Keratinocyte (primary cell): ENCODE data around the gene TMEM131. TPM values are rescaled to one million over a fixed set of nuclear protein-coding genes. Genes with fewer than 3 reads are reported as not detected.

Experiments
- DNase-seq: peaks from one replicate; pipeline ENCODE4 v3.0.0-alpha.2; 2011; ENCODE audit warnings: low read depth, missing footprints, low spot score
- FAIRE-seq: peaks from 2 replicates; lab custom pipeline; 2011; peaks lifted over from hg19 to GRCh38; lab: Jason Lieb, UNC
- H2AFZ ChIP-seq: 2 replicates; pipeline ENCODE4 v1.6.0; 2012; ENCODE audit warnings: low read length, control low read depth, inconsistent platforms; ENCODE audit not compliant: control insufficient read depth
- H3K27ac ChIP-seq: 2 replicates; pipeline ENCODE4 v1.5.1; 2011; ENCODE audit warnings: low read length; ENCODE audit not compliant: control insufficient read depth, insufficient read depth
- H3K27me3 ChIP-seq: 3 replicates; pipeline ENCODE4 v1.6.0; 2011; ENCODE audit warnings: low read length; ENCODE audit not compliant: control insufficient read depth, insufficient read depth; ENCODE audit errors: extremely low read depth
- H3K36me3 ChIP-seq, 2 experiments: 2 replicates in 1 of 2; 3 replicates in 1 of 2; pipeline ENCODE4 v1.5.1; 2011; ENCODE audit warnings: low read length in 2 of 2, mild to moderate bottlenecking in 1 of 2; ENCODE audit not compliant: control insufficient read depth in 2 of 2, insufficient read depth in 2 of 2; ENCODE audit errors: extremely low read depth in 1 of 2
- H3K4me1 ChIP-seq: 3 replicates; pipeline ENCODE4 v1.5.1; 2011; ENCODE audit warnings: low read length; ENCODE audit not compliant: control insufficient read depth, insufficient read depth; ENCODE audit errors: extremely low read depth
- H3K4me2 ChIP-seq: 3 replicates; pipeline ENCODE4 v1.6.0; 2011; ENCODE audit warnings: low read depth, low read length; ENCODE audit not compliant: control insufficient read depth, insufficient read depth; ENCODE audit errors: extremely low read depth
- H3K4me3 ChIP-seq, 3 experiments: fragments of 200-600 bp in 1 of 3; sonication (generic) in 1 of 3; 2 replicates in 2 of 3; 3 replicates in 1 of 3; pipeline ENCODE4 v1.5.1; 2011 to 2016; ENCODE audit warnings: low read length in 3 of 3, mild to moderate bottlenecking in 3 of 3, control low read depth in 2 of 3, inconsistent platforms in 1 of 3, low read depth in 1 of 3, mixed read lengths in 1 of 3, mixed run types in 1 of 3, moderate library complexity in 1 of 3; ENCODE audit not compliant: control insufficient read depth in 2 of 3, insufficient read depth in 2 of 3; ENCODE audit errors: extremely low read depth in 1 of 3
- H3K79me2 ChIP-seq: 2 replicates; pipeline ENCODE4 v1.6.0; 2012; ENCODE audit warnings: low read length; ENCODE audit not compliant: control insufficient read depth, insufficient read depth
- H3K9ac ChIP-seq: 3 replicates; pipeline ENCODE4 v1.6.0; 2011; ENCODE audit warnings: low read length; ENCODE audit not compliant: control insufficient read depth, insufficient read depth; ENCODE audit errors: extremely low read depth
- H3K9me1 ChIP-seq: 3 replicates; pipeline ENCODE4 v1.6.0; 2011; ENCODE audit warnings: low read length; ENCODE audit not compliant: control insufficient read depth, insufficient read depth; ENCODE audit errors: extremely low read depth
- H3K9me3 ChIP-seq: 2 replicates; pipeline ENCODE4 v1.5.1; 2012; ENCODE audit warnings: low read depth, low read length; ENCODE audit not compliant: control insufficient read depth
- H4K20me1 ChIP-seq: 3 replicates; pipeline ENCODE4 v1.6.0; 2011; ENCODE audit warnings: low read length; ENCODE audit not compliant: control insufficient read depth, insufficient read depth; ENCODE audit errors: extremely low read depth
- EZH2 ChIP-seq: IDR thresholded peaks from one replicate; pipeline ENCODE4 v1.6.1; 2012; ENCODE audit warnings: inconsistent platforms, mild to moderate bottlenecking, low read length, moderate library complexity
- dilution Hi-C: fragments of 300-500 bp; cut with MboI; formaldehyde crosslinking; loops from one replicate; pipeline ENCODE4 v1.7.0; 2020; ENCODE audit warnings: low sequenced_read_pairs; ENCODE audit not compliant: extremely low pct_ligation_motif_present
- polyA plus RNA-seq, 5 experiments: library from polyadenylated mRNA; depleted of rRNA in 3 of 5; stranded (reverse) in 3 of 5; stranded (forward) in 1 of 5; unstranded in 1 of 5; fragments of >200 nt; gene quantifications; 1 replicate in 1 of 5; 2 replicates in 3 of 5; 3 replicates in 1 of 5; pipeline versions ENCODE4 v1.2.1 to v1.2.3, GENCODE V29; 2011 to 2012; ENCODE audit warnings: missing spikeins in 2 of 5, low read depth in 1 of 5, low replicate concordance in 1 of 5
- TF ChIP-seq, protein P1 (sequence below), 3 experiments: IDR thresholded peaks in 1 of 3; conservative IDR thresholded peaks in 1 of 3; optimal IDR thresholded peaks in 1 of 3; 2 replicates in 2 of 3; 3 replicates in 1 of 3; pipeline versions ENCODE3 to v1.5.1; 2011; ENCODE audit warnings: low read length in 3 of 3, mild to moderate bottlenecking in 3 of 3, moderate library complexity in 2 of 3, control low read depth in 1 of 3, inconsistent platforms in 1 of 3; ENCODE audit not compliant: insufficient read depth in 2 of 3; ENCODE audit errors: extremely low read depth in 1 of 3

The TMEM131 gene
- polyA plus RNA-seq, 1 donor (not counting 4 experiments of a cell fraction or from before 2014, with no cell fraction given) = 25.5 TPM

DNA sequence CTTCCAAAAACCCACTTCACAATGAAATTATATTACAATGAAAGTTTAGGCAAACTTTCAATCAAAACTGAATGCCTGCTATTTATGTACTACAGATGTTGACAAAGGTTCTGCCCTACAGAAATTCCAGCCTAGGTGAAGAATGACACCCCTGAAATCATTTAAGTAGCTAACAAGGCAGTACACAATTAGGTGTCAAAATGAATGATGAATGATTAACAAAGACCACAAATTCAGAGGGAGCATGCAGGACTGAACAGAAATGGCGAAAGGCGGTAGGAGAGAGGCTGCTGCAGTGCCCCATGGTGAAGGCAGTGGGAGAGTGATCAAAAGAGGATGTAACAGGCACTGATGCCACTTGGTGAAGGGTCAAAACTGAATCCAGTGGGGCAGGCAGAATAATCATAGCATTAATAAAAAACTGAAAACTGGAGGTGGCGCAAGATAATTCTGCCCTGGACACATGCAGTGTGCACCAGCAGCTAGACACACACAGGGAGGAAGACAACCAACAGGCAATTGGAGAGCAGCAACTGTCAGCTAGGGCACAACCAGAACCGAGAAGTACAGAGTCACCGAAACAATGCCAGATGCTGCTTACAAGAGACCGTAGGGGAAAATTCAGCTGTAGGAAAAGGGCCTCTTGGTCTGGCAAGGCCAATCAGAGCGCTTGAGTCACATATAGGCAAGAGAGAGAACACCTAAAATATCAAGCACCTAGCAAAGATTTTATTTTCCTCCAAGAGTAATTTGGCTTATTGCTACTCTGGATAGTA, 4.5 kb downstream of the TMEM131 start:
- H3K4me3 ChIP-seq = no peak overlapping the region
- FAIRE-seq (no peak), DNase-seq (no peak)
- dilution Hi-C loops = no loop called here
- no peak for TF ChIP-seq EZH2
- TF ChIP-seq, protein P1, sequence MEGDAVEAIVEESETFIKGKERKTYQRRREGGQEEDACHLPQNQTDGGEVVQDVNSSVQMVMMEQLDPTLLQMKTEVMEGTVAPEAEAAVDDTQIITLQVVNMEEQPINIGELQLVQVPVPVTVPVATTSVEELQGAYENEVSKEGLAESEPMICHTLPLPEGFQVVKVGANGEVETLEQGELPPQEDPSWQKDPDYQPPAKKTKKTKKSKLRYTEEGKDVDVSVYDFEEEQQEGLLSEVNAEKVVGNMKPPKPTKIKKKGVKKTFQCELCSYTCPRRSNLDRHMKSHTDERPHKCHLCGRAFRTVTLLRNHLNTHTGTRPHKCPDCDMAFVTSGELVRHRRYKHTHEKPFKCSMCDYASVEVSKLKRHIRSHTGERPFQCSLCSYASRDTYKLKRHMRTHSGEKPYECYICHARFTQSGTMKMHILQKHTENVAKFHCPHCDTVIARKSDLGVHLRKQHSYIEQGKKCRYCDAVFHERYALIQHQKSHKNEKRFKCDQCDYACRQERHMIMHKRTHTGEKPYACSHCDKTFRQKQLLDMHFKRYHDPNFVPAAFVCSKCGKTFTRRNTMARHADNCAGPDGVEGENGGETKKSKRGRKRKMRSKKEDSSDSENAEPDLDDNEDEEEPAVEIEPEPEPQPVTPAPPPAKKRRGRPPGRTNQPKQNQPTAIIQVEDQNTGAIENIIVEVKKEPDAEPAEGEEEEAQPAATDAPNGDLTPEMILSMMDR (optimal IDR thresholded peaks at IDR 0.05 in 1 of 3, IDR thresholded peaks at IDR 0.05 in 1 of 3, conservative IDR thresholded peaks at IDR 0.05 in 1 of 3; ENCODE audit: extremely low read depth in 1 of 3, insufficient read depth in 2 of 3, low read length in 3 of 3) = no peak
- H3K27me3 ChIP-seq = no peaks in the 10 kb centered on the region
- peaks cover 25% of the 10 kb centered on the region for H3K4me1 ChIP-seq
- no peak overlapping the region for H3K9ac ChIP-seq
- peaks cover 84% of the 10 kb centered on the region for H3K79me2 ChIP-seq
- H3K36me3 ChIP-seq = peaks cover 0 to 2% of the 10 kb centered on the region in 2 experiments
- H3K9me1 ChIP-seq = no peaks in the 10 kb centered on the region
- peaks cover 2% of the 10 kb centered on the region for H4K20me1 ChIP-seq
- H3K4me2 ChIP-seq = no peak overlapping the region
- no peak overlapping the region for H3K27ac ChIP-seq
- no peaks in the 10 kb centered on the region for H3K9me3 ChIP-seq
- H2AFZ ChIP-seq = no peak overlapping the region

DNA sequence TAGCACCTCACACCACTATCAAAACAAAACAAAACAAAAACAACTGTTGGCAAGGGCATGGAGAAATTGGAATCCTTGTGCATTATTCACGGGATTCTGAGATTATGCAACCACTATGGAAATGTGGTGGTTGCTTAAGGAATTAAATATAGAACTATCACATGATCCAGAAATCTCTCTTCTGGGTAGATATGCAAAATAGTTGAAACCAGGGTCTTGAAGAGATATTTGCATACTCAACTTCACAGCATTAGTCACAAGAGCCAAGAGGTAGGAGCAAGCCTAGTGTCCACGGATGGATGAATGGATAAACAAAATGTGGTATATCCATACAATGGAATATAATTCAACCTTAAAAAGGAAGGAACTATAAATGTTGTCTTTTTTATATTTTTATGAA, 7.0 kb downstream of the TMEM131 start:
- H4K20me1 ChIP-seq = peaks cover 2% of the 10 kb centered on the region
- no peak for FAIRE-seq
- TF ChIP-seq EZH2 = no peak
- TF ChIP-seq, protein P1 (optimal IDR thresholded peaks at IDR 0.05 in 1 of 3, IDR thresholded peaks at IDR 0.05 in 1 of 3, conservative IDR thresholded peaks at IDR 0.05 in 1 of 3; ENCODE audit: extremely low read depth in 1 of 3, insufficient read depth in 2 of 3, low read length in 3 of 3) = no peak

More for the DNA sequence above, 7.0 kb downstream of the TMEM131 start:
- dilution Hi-C loops = no loop called here
- DNase-seq = no peak
- Histone ChIP-seq H3K4me1 (peaks cover 21% of the 10 kb centered on the region), H3K36me3 (peaks cover 0 to 2% of the 10 kb centered on the region in 2 experiments), H2AFZ (no peak overlapping the region), H3K9me1 (no peaks in the 10 kb centered on the region), H3K4me2 (no peak overlapping the region), H3K79me2 (peaks cover 90% of the 10 kb centered on the region), H3K9me3 (no peaks in the 10 kb centered on the region), H3K9ac (no peak overlapping the region), H3K27ac (no peak overlapping the region), H3K4me3 (no peak overlapping the region), H3K27me3 (no peaks in the 10 kb centered on the region)
